Neural crest cell (in vitro differentiated cells): ENCODE data around the gene MAZ. TPM values are rescaled to one million over a fixed set of nuclear protein-coding genes. Genes with fewer than 3 reads are reported as not detected.
"Not testable (repeated sequence)": the region's sequence is repeated elsewhere in the genome, so short reads cannot be mapped to it uniquely, and the experiment has no call there.

Experiments
- DNase-seq: peaks from one replicate; pipeline ENCODE4 v3.0.0; 2021; ENCODE audit warnings: low read depth, mixed read lengths, low spot score
- H3K27ac Mint-ChIP-seq: one replicate; pipeline ENCODE4 v1.8.0; 2021; ENCODE audit warnings: mild to moderate bottlenecking, mixed read lengths; ENCODE audit not compliant: unreplicated experiment
- H3K27me3 Mint-ChIP-seq: 2 replicates; pipeline ENCODE4 v1.8.0; 2021; ENCODE audit warnings: low read depth, mild to moderate bottlenecking, mixed read lengths
- H3K36me3 Mint-ChIP-seq: 2 replicates; pipeline ENCODE4 v1.8.0; 2021; ENCODE audit warnings: low read depth, mild to moderate bottlenecking, mixed read lengths
- H3K4me1 Mint-ChIP-seq: 2 replicates; pipeline ENCODE4 v1.8.0; 2021; ENCODE audit warnings: mixed read lengths
- H3K4me3 Mint-ChIP-seq: one replicate; pipeline ENCODE4 v1.8.0; 2021; ENCODE audit warnings: mild to moderate bottlenecking, mixed read lengths
- H3K9me3 Mint-ChIP-seq: 2 replicates; pipeline ENCODE4 v1.8.0; 2021; ENCODE audit warnings: mixed read lengths
- CTCF ChIP-seq: fragments of 200-600 bp; sonication (generic); conservative IDR thresholded peaks from 2 replicates; pipeline ENCODE4 v1.5.0; 2021; ENCODE audit warnings: antibody characterized with exemption, mild to moderate bottlenecking
- long read RNA-seq: library from polyadenylated mRNA; unstranded; transcript quantifications from one replicate; pipeline ENCODE4 v2.0.0, GENCODE V29; 2020
- total RNA-seq: library from RNA; stranded (reverse); gene quantifications from 2 replicates; pipeline ENCODE4 v1.2.1, GENCODE V29; 2021

MAZ gene
- total RNA-seq = 605 and 635 TPM in 2 replicates
- long read RNA-seq = 0 reads

DNA sequence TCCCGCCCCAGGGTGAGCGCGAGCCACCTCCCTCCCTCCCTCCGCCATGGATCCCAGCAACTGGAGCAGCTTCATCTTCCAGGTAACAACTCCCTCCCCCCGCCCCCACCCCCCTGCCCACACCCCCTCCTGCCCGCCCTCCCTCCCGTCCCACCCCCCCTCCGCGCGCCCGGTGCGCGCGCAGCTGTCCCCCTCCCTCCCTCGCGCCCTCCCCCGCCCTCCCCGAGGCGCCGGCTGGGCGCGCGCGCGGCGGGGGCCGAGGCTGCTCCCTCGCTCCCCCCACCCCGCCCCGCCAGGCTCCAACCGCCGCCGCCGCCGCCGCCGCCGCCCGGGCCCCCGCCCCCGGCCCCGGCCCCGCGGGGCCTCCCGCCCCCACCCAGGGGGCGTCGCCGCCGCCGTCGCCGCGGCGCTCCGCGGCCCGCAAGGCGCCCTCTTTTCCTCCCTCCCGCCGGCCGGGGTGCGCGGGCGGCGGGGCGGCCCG, at the start of gene MAZ:
TSS of gene MAZ (plus strand) at position 431 of the 481 bp plus-strand sequence. CDS start 173 bp downstream, outside the sequence.
- TF ChIP-seq CTCF = no peak
- no peaks in the 10 kb centered on the region for H3K9me3 Mint-ChIP-seq
- H3K36me3 Mint-ChIP-seq = peaks cover 21% of the 10 kb centered on the region
- peaks cover 21% of the 10 kb centered on the region for H3K27me3 Mint-ChIP-seq
- H3K4me3 Mint-ChIP-seq = peak within 1 kb of the TSS; percentile 94
- H3K4me1 Mint-ChIP-seq = peaks cover 46% of the 10 kb centered on the region
- peak within 1 kb of the TSS; percentile 100 for H3K27ac Mint-ChIP-seq
- DNase-seq = peak; percentile 37

DNA sequence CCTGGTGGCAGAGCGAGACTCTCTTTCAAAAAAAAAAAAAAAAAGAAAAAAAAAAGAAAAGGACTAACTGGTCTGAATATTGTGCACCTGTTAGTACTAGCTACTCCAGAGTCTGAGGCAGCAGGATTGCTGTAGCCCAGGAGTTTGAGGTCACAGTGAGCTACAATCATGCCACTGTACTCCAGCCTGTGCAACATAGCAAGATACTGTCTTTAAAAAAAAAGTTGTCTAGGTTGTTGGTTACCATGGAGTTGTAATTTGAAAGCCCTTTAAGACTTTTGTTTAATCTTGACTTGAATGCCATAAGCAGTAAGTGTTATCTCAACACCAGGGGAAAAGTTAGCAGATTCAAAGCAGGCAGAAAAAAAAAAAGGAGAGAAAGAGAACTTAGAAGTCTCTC, 49.7 kb upstream of the MAZ start:
- H3K27me3 Mint-ChIP-seq = no peaks in the 10 kb centered on the region
- TF ChIP-seq CTCF = no peak
- no peaks in the 10 kb centered on the region for H3K4me1 Mint-ChIP-seq
- H3K27ac Mint-ChIP-seq = no peak overlapping the region
- DNase-seq = no peak
- H3K9me3 Mint-ChIP-seq = no peaks in the 10 kb centered on the region
- H3K36me3 Mint-ChIP-seq = no peaks in the 10 kb centered on the region
- H3K4me3 Mint-ChIP-seq = no peak overlapping the region

- not testable (repeated sequence) for H3K4me3 Mint-ChIP-seq, H3K27ac Mint-ChIP-seq, DNase-seq, H3K36me3 Mint-ChIP-seq, H3K4me1 Mint-ChIP-seq, H3K9me3 Mint-ChIP-seq, H3K27me3 Mint-ChIP-seq
These were observed 49.2 kb upstream of the MAZ start for GRCh38 chr16:29757086-29757485.

- no peak overlapping the region for H3K4me3 Mint-ChIP-seq
- H3K9me3 Mint-ChIP-seq = no peaks in the 10 kb centered on the region
- H3K27ac Mint-ChIP-seq = no peak overlapping the region
- no peaks in the 10 kb centered on the region for H3K36me3 Mint-ChIP-seq
- TF ChIP-seq CTCF = no peak
- no peak for DNase-seq
- H3K27me3 Mint-ChIP-seq = no peaks in the 10 kb centered on the region
- no peaks in the 10 kb centered on the region for H3K4me1 Mint-ChIP-seq
These were observed 48.3 kb upstream of the MAZ start for GRCh38 chr16:29757950-29758466.

- Mint-ChIP-seq H3K36me3 (no peaks in the 10 kb centered on the region), H3K9me3 (no peaks in the 10 kb centered on the region), H3K4me3 (no peak overlapping the region), H3K27me3 (no peaks in the 10 kb centered on the region), H3K27ac (no peak overlapping the region), H3K4me1 (no peaks in the 10 kb centered on the region)
- no peak for TF ChIP-seq CTCF
- no peak for DNase-seq
These were observed 45.6 kb upstream of the MAZ start for GRCh38 chr16:29760567-29761279.

- not testable (repeated sequence) for H3K36me3 Mint-ChIP-seq, H3K27ac Mint-ChIP-seq, H3K9me3 Mint-ChIP-seq
These were observed 45.1 kb upstream of the MAZ start for GRCh38 chr16:29761280-29761651.

More at GRCh38 chr16:29761280-29761651, 45.1 kb upstream of the MAZ start:
- not testable (repeated sequence) for H3K27me3 Mint-ChIP-seq, H3K4me3 Mint-ChIP-seq, DNase-seq, H3K4me1 Mint-ChIP-seq
